HG02981 (cell line): Measurements from ENCODE around the gene SENP7.
A peak's percentile ranks its signal among the peaks of the same experiment; 100 is the strongest.
"Not testable (repeated sequence)": the region's sequence is repeated elsewhere in the genome, so short reads cannot be mapped to it uniquely, and the experiment has no call there.

ENCODE experiments used
- ATAC-seq: cut with Tn5 transposase; IDR thresholded peaks from one replicate; pipeline ENCODE4 v1.9.1; 2021; ENCODE audit warnings: mild to moderate bottlenecking, moderate library complexity; ENCODE audit not compliant: unreplicated experiment

The SENP7 gene

DNA sequence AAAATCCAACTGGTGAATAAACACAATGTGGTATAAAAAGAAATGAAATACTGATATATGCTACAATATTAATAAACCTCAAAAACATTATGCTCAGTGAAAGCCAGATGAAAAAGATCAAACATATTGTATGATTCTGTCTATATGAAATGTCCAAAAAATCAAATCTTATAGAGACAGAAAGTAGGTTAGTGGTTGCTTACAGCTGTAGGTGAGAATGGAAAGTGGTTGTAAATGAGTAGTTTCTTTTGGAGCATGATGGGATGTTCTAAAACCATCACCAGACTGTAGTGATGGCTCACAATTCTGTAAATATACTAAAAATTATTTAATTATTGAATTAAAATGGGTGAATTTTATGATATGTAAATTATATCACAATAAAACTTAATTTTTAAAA lies 58.4 kb downstream of the SENP7 start:
- no peak for ATAC-seq

DNA sequence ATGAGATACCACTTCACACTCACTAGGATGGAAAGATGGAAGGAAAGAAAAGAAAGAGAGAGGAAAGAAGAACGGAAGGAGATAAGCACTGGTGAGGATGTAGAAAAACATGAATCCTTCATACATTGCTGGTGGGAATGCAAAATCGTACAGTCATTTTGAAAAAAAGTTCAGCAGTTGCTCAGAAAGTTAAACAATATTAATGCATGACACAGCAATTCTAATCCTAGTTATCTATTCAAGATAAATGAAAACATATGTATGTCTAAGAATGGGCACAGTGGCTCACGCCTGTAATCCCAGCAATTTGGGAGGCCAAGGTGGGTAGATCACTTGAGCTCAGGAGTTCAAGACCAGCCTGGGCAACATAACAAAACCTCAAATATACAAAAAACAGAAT lies 59.1 kb downstream of the SENP7 start:
- ATAC-seq: no peak

DNA sequence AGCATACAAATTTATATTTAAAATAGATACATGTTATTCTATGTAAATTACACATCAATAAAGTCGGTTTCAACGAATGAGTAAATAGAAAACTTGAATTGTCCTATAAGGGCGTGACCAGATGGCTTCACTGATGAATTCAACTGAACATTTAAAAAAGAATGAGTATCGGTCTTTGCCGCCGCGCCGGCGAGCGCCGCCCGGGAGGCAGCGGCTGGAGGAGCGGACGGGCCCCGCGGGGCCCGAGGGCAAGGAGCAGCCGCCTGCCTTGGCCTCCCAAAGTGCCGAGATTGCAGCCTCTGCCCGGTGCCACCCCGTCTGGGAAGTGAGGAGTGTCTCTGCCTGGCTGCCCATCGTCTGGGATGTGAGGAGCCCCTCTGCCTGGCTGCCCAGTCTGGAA lies 74.4 kb downstream of the SENP7 start:
- not testable (repeated sequence) for ATAC-seq

DNA sequence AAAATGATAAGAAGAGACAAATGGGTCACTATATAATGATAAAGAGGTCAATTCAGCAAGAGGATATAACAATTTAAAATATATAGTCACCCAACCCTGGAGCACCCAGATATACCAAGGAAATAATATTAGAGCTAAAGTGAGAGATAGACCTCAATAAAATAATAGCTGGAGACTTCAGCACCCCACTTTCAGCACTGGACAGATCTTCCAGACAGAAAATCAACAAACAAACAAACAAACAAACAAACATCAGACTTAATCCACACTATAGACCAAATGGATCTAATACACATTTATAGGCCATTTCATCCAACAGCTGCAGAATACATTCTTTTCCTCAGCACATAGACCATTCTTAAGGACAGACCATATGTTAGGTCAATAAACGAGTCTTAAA lies 79.4 kb downstream of the SENP7 start:
- ATAC-seq: no peak

DNA sequence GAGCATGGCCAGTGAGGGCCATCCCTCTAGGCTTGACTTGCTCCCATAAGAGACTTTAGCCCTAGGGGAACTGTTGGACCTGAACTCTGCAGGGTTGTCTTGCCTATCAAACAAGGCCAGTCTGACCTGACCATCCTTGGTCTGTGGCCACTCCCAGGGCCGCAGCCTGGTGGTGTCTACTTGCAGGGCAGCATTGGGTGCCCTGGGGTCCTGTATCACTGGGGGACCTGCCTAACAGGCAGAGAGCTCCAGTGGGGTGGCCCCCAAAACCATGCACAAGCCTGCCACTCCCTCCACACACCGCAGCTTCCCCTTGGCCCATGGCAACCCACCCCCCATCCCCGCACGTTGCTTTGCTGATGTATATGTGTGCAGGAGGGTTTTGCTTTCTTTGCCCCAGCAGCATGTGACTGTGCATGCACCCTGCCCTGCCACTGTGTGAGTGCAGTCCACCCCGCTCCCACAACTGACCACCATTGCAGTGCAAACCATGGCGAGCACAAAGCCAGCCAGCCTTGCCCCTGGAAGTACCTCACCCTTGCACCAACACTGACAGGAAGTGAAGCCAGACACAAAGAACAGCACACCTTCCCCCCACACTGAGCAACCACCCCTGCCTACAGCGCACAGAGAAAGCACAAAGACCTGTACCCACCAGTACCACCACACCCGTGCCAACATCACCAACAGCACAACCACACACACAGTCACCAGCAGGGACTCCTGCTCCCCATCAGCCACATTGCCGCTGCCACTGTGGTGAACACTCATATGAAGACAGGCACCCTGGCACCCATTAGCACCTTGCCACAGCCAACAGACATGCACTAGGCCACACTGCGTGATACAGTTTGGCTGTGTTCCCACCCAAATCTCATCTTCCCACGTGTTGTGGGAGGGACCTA lies 88.8 kb downstream of the SENP7 start:
- no peak for ATAC-seq

DNA sequence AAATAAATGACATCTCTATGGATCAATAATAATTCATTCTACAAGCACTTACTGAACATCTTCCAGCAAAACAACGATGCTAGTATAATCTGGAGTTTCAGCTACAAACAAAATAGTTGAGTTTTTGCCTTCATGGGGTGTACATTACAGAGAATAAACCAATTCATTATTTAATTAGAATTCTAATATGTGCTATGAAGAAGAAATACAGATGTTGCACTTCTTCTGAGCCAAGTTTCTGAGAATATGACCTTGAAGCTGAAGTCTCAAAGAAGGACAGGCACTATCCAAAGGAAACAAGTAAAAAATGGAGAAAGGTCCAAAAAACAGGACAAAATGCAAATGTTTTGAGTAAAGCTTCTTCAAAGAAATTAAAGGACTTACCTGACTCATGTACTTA lies 94.2 kb downstream of the SENP7 start:
- no peak for ATAC-seq

DNA sequence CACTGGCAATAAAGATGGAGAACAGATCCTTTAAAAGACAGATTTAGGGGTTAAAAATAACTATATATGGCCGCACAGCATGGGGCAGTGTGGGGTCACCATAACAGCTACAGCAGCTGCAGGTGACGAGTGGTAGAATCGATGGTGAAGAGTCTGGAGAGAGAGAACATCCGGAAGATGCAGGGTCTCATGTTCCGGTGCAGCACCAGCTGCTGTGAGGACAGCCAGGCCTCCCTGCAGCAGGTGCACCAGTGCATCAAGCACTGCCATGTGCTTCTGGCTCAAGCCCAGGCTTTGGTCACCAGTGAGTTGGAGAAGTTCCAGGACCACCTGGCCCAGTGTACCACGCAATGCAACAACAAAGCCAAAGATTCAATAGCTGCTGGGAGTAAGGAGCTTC lies 98.9 kb downstream of the SENP7 start:
- no peak for ATAC-seq

DNA sequence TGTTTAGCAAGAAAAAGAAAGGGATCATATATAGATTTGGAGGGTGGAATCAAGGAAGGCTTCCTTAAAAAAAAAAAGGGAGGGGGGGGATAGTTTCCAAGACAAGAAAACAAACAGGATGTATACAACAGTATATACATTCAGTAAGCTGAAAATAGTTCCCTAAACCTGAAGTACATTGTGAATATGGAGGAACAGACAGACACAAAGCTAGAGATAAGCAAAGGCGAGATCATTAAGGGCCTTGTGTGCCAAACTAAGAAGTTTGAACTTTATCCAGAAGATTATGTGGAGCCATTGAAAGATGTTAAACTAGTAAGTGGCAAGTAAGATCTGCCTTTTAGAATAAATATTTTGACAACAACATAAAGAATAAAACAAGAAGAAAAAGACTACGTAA lies 99.4 kb downstream of the SENP7 start:
- no peak for ATAC-seq

DNA sequence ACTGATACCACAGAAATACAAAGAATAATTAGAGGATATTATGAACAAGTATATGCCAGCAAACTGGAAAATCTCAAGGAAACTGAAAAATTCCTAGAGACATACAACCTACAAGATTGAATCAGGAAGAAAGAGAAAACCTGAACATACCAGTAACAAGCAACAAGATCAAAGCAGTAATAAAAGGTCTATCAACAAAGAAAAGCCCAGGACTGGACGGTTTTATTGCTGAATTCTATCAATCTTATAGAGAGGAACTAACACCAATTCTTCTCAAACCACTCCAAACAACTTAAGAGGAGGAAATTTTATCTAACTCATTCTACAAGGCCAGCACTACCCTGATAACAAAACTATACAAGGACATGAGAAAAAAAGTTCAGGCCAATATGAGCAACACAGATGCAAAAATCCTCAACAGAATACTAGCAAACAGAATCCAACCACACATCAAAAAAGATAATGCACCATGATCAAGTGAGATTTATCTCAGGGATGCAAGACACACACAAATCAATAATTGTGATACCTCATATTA lies 121.5 kb downstream of the SENP7 start:
- no peak for ATAC-seq

DNA sequence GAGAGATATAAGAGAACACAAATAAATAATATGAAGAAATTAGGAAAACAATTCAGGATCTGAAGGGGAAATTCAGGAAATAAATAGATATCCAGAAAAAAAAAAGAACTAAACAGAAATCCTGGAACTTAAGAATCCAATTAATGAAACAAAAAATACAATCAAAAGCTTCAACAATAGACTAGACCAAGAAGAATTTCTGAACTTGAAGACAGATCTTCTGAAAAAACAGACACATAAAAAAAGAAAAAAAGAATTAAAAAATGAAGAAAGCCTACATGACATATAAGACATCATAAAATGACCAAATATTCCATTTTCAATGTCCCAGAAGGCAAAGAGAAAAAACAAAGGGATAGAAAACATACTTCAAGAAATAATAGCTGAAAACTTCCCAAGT lies 124.3 kb downstream of the SENP7 start:
- ATAC-seq: no peak

DNA sequence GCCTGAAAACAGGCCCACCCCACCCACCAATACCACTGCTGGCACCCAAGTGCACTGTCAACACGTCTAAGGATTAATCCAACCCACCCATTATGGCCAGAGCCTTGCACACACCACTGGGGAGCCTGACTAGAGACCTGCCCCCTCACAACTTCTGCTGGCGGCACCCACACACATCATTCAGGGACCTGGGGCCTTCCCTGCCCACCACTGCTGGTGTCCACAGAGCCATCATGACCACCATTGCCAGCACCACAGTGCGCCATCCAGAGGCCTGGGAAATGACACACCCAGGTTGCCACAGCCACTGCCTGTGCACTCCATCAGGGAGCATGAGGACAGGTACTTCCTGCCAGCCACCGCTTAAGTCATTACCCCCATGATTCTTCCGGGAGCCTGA lies 125.7 kb downstream of the SENP7 start:
- no peak for ATAC-seq

DNA sequence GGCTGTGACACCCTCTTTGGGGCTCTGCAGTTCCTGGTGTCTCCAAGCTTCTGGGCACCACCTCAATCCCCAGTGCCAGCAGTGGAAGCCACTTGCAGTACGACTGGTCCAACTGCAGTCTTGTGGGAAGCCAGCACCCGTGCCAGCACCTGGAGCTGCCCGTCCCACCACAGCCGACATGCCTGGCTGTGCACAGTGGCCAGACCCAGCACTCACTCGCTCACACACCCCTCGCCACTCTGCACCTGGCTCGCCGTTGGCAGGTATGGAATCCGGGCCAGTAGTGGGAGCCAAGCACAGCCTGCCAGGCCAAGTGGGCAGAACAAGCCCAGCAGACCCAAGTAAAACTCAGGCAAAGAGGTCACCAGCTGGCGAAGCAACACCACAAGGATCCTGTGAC lies 128.6 kb downstream of the SENP7 start:
- ATAC-seq: no peak

DNA sequence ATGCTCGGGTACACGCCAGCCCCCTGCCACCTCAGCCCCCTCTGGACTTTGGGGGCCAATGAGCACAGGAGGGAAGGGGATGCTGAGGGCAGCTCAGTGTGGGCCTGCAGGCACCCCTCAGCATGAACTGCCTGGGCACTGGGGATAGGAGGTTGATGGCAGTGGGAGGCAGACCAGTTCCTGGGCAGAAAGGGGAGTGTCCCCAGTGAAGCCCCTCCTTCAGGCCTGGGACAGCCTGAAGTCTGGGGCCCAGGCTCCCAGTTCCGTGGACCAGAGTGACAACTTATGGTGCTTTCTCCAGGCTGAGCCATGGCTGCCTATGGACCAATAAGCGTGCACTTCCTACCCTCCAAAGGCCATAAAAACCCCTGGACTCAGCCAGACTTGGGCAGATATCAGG lies 129.4 kb downstream of the SENP7 start:
- no peak for ATAC-seq

DNA sequence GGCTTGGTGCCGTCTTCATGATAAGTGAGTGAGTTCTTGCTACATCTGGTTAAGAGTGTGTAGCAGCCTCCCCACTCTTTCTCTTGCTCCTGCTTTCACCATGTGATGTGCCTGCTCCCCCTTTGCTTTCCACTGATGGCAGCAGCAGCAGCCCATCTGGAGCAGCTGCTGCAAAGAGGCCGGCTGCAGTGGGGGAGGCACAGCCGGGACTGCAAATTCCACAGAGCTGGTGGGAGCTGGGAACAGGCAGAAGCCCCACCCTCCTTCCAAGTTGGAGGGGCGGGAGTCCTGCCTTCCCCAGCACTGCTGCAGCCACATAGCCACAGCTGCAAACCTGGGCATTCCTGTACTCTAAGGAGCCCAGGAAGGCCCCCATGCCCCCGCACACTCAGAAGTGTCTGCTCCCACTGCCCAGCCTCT lies 129.8 kb downstream of the SENP7 start:
- ATAC-seq: no peak

DNA sequence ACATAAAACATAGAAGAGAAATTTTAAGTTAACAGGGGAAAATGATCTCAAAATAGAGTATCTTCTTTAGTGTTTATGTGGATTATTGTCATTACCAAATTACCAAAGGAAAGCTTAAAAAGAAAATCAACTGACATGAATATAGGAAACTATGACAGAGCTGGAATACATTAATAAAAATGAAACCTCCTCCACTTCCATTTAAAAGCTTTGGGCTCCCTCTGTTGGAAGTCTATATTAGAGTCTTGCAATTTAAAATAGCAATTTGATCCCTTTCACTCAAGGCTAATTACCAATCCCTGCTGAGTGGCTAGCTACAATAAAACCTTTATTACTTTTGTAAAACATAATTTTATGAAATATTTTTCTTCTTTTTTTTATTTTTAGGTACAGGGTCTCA lies 131.2 kb downstream of the SENP7 start:
- ATAC-seq: no peak

DNA sequence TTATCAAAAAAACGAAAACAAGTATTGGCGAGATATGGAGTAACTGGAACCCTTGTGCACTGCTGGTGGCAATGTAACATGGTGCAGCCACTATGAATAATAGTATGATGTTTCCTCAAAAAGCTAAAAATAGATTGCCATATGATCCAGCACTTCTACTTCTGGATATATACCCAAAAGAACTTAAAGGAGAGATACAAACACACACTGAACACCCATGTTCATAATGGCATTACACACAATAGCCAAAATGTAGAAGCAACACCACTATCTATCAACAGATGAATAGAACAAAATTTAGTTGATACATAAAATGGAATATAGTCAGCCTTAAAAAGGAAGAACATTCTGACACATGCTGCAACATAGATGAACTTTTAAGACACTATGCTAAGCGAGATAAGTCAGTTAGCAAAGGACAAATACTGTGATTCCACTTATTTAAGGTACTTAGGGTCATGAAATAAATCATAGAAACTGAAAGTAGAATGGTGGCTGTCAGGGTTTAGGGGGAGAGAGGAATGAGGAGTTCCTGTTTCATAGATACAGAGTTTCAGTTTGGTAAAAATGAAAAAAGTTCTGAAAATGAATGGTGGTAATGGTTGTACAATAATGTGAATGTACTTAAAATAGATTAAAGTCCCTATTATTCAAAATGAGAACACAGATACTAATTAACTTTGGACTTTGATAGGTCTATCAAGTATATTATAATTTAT lies 133.2 kb downstream of the SENP7 start:
- ATAC-seq: peak; percentile 96

DNA sequence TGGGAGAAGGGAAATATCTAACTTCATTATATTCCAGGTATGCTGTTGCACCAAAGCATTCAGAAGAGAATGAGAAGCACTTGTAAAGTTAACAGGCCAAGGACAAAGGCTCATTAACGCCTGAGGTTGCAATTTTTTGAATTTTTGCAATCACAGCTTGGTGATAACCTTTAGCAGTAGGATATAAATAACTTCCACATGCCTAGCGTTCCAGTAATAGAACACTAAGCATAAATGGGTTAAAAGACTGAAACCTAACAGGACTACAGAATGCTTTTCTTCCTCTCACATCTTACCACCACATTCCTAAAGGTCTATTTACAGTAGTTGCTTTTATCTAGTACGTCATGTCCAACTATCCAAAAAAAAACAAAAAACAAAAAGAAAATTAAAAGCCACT lies 135.2 kb downstream of the SENP7 start:
- ATAC-seq: no peak

DNA sequence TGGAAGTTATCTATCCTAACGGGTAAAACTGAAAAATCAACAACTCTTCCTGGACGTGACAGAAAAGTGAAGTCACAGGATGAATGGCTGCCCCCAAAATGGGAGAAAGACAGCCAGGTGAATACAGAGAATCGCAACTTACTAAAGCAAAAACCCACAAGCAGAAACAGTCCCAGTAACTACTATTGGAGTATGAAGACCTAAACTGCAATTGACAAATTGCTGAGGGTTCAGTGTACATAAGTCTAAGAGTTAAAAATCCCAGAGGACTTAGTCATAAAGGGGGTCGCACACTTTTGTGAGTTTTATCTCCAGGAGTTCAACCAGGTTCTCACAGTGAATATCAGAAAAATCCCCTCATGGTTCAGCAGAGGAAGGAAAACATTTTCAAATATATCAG lies 135.8 kb downstream of the SENP7 start:
- no peak for ATAC-seq

DNA sequence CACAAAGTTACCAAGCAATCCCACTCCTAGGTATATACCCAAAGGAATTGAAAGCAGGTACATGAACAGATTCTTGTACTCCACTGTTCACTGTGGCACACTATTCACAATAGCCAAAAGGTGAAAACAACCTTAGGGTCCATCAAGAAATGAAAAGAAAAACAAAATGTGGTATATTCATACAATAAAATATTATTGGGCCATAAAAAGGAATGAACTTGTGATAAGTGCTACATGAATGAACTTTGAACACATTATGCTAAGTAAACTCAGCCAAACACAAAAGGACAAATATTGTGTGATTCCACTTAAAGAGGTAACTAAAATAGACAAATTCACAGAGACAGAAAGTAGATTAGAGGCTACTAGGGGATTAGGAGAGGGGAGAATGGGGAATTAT lies 137.4 kb downstream of the SENP7 start:
- ATAC-seq: no peak

DNA sequence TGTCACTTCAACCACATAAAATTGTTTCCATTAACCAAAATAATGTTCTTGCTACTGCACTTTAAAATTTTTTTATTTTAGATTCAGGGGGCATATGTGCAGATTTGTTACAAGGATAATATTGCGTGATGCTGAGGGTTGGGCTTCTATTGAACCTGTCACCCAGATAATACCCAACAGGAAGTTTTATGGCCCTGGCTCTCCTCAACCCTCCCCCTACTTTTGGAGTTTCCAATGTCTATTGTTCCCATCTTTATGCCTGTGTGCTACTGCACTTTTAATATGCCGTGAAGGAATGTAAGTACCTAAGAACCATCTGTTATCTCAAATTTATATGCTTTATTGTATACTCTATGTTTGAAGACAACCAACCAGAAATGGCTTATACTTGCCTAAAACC lies 150.6 kb downstream of the SENP7 start:
- ATAC-seq: no peak

DNA sequence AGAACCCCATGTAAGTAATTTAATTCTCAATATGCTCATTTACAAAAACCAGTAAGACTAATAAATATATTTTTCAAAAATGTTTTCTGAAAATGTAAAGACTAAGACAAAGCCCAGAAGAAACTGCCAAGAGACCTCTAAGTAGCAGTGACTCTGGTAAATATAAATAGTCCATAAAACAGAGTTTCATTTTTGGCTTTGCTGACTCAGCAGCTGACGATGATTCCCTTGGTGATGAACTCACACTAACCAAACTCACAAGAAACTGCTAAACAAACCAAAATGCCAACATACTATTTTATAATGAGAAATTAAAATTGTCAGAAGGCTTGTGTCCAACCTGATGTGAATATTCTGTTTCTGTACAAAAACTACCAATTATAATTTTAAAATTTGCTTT lies 161.2 kb downstream of the SENP7 start:
- ATAC-seq: no peak

DNA sequence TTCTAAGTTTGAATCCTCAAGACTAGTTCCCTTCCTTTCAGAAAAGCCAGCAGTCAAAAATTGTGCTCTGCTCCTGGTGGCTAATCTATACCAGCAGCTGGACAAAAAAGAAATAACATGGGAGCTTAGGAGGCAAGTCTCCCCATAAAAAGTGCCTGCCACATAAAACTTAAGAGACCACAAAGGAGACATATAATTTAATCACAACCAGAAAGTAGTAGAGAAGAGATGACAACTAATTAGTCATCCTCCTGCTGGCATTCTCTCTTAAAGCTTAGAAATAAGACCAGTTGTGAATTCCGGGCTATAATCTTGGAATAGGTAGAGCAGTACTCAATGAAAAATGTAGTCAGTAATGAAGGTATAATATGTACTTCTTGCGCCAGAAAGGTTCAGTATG lies 172.4 kb downstream of the SENP7 start:
- no peak for ATAC-seq
